OCI-LY7 (cell line): ENCODE data around the gene HIVEP3. TPM values are rescaled to one million over a fixed set of nuclear protein-coding genes. Genes with fewer than 3 reads are reported as not detected.

ENCODE experiments used
- BruUV-seq: library from RNA; stranded (reverse); fragments of 400-500 nt; replicated peaks from 2 replicates; lab custom pipeline; 2021; lab: Mats Ljungman, UMichigan
- CTCF ChIA-PET: fragments of 300-600 bp; sonication (Branson Sonifier 250); formaldehyde crosslinking; loops from one replicate; lab custom pipeline; 2022; ENCODE audit warnings: antibody characterized with exemption; ENCODE audit not compliant: unreplicated experiment; lab: Charles Lee
- POLR2A ChIA-PET: fragments of 300-600 bp; sonication (Branson Sonifier 250); formaldehyde crosslinking; loops from one replicate; lab custom pipeline; 2022; ENCODE audit warnings: antibody characterized with exemption; lab: Charles Lee
- DNase-seq: peaks from one replicate; pipeline ENCODE4 v3.0.0-alpha.2; 2015; ENCODE audit warnings: low spot score
- H2AFZ ChIP-seq: fragments of 200-600 bp; sonication (generic), shearing (Covaris generic); 2 replicates; pipeline ENCODE4 v1.6.1; 2014; ENCODE audit warnings: mild to moderate bottlenecking, antibody characterized with exemption, low read length, moderate library complexity
- H3K27ac ChIP-seq: fragments of 200-600 bp; sonication (generic); 2 replicates; pipeline ENCODE4 v1.5.1; 2014; ENCODE audit warnings: mixed run types, low read depth, mild to moderate bottlenecking, moderate library complexity, low read length, inconsistent platforms; ENCODE audit not compliant: poor library complexity, severe bottlenecking
- H3K36me3 ChIP-seq: fragments of 200-600 bp; sonication (generic); 2 replicates; pipeline ENCODE4 v1.6.1; 2014; ENCODE audit warnings: mild to moderate bottlenecking, antibody characterized with exemption, low read length, moderate library complexity, mixed read lengths; ENCODE audit not compliant: insufficient read depth
- H3K4me1 ChIP-seq: fragments of 200-600 bp; sonication (generic); 2 replicates; pipeline ENCODE4 v1.5.1; 2014; ENCODE audit warnings: mild to moderate bottlenecking, low read length; ENCODE audit not compliant: insufficient read depth, poor library complexity, severe bottlenecking
- H3K4me2 ChIP-seq: fragments of 200-600 bp; sonication (generic); 2 replicates; pipeline ENCODE4 v1.6.1; 2014; ENCODE audit warnings: mild to moderate bottlenecking, low read length
- H3K4me3 ChIP-seq: fragments of 200-600 bp; sonication (generic); 2 replicates; pipeline ENCODE4 v1.5.1; 2014; ENCODE audit warnings: mild to moderate bottlenecking, low read depth, low read length; ENCODE audit not compliant: poor library complexity, severe bottlenecking
- H3K79me2 ChIP-seq: fragments of 200-600 bp; sonication (generic); 2 replicates; pipeline ENCODE4 v1.6.1; 2016; ENCODE audit warnings: low read depth, mild to moderate bottlenecking, low read length, moderate library complexity, mixed read lengths; ENCODE audit not compliant: insufficient read depth
- H3K9me2 ChIP-seq: fragments of 200-600 bp; sonication (generic); 2 replicates; pipeline ENCODE4 v1.6.1; 2016; ENCODE audit warnings: mild to moderate bottlenecking, low read length, mixed read lengths; ENCODE audit not compliant: insufficient read depth
- H3K9me3 ChIP-seq: fragments of 200-600 bp; sonication (generic); 2 replicates; pipeline ENCODE4 v1.6.1; 2014; ENCODE audit warnings: mild to moderate bottlenecking, mixed run types, low read length, mixed read lengths
- H4K20me1 ChIP-seq: fragments of 200-600 bp; sonication (generic); 2 replicates; pipeline ENCODE4 v1.6.1; 2014; ENCODE audit warnings: mild to moderate bottlenecking, antibody characterized with exemption, low read length, moderate library complexity, mixed read lengths; ENCODE audit not compliant: insufficient read depth
- CTCF ChIP-seq: fragments of 200-600 bp; sonication (generic); conservative IDR thresholded peaks from 2 replicates; pipeline ENCODE4 v1.5.1; 2014; ENCODE audit warnings: mild to moderate bottlenecking, antibody characterized with exemption, low read length, moderate library complexity, mixed read lengths
- EZH2phosphoT487 ChIP-seq: fragments of 200-600 bp; sonication (generic); IDR thresholded peaks from 2 replicates; pipeline ENCODE4 v1.6.1; 2018; ENCODE audit warnings: low read depth, borderline replicate concordance, mild to moderate bottlenecking, mixed run types, antibody characterized with exemption, low read length, moderate library complexity, mixed read lengths
- intact Hi-C: fragments of 100-400 bp; cut with micrococcal nuclease; formaldehyde crosslinking; loops from one replicate; pipeline ENCODE4 v1.10.0; 2022; ENCODE audit not compliant: unreplicated experiment
- total RNA-seq, 2 experiments: library from RNA; depleted of rRNA in 1 of 2; stranded (reverse); fragments of >200 nt in 1 of 2; shearing (Covaris generic) in 1 of 2; gene quantifications; 2 replicates each; pipeline ENCODE4 v1.2.3, GENCODE V29; 2014 to 2022

HIVEP3 gene
- total RNA-seq, 2 experiments from 2014 or later: 0.53 to 0.60 TPM

- no peaks in the 10 kb centered on the region for H3K4me1 ChIP-seq
Observed at GRCh38 chr1:41898191-41898713, 20.5 kb downstream of the HIVEP3 start.

GRCh38 chr1:41895552-41895951, 23.2 kb downstream of the HIVEP3 start:
- Histone ChIP-seq H3K9me3 (no peaks in the 10 kb centered on the region), H4K20me1 (no peaks in the 10 kb centered on the region), H3K36me3 (no peaks in the 10 kb centered on the region), H3K79me2 (no peaks in the 10 kb centered on the region), H3K9me2 (no peaks in the 10 kb centered on the region), H3K4me2 (no peak overlapping the region), H2AFZ (no peak overlapping the region), H3K4me3 (no peak overlapping the region), H3K27ac (no peak overlapping the region), H3K4me1 (no peaks in the 10 kb centered on the region)
- POLR2A ChIA-PET: no interaction called here
- DNase-seq: no peak
- BruUV-seq: no TSS peak
- CTCF ChIA-PET: no interaction called here
- TF ChIP-seq CTCF (no peak), EZH2phosphoT487 (no peak)
- intact Hi-C loops: no loop called here

More at GRCh38 chr1:41898191-41898713, 20.5 kb downstream of the HIVEP3 start:
- Histone ChIP-seq H3K4me3 (no peak overlapping the region), H3K79me2 (no peaks in the 10 kb centered on the region), H3K36me3 (no peaks in the 10 kb centered on the region), H2AFZ (no peak overlapping the region), H3K27ac (no peak overlapping the region), H3K9me3 (no peaks in the 10 kb centered on the region), H3K4me2 (no peak overlapping the region), H4K20me1 (no peaks in the 10 kb centered on the region), H3K9me2 (no peaks in the 10 kb centered on the region)
- intact Hi-C loops: no loop called here
- BruUV-seq: no TSS peak
- POLR2A ChIA-PET: interaction anchor here (0.6 kb wide), 1 partner anchor 12 kb away, joined by 3 read pairs; no protein-coding TSS in a partner anchor
- TF ChIP-seq EZH2phosphoT487: no peak
- TF ChIP-seq CTCF: no peak
- no peak for DNase-seq
- CTCF ChIA-PET: no interaction called here

- POLR2A ChIA-PET: no interaction called here
Observed at GRCh38 chr1:41894808-41895483, 23.8 kb downstream of the HIVEP3 start.

More at GRCh38 chr1:41894808-41895483, 23.8 kb downstream of the HIVEP3 start:
- H3K36me3 ChIP-seq: no peaks in the 10 kb centered on the region
- H3K27ac ChIP-seq: no peak overlapping the region
- no peaks in the 10 kb centered on the region for H3K4me1 ChIP-seq
- no peaks in the 10 kb centered on the region for H3K9me2 ChIP-seq
- BruUV-seq: no TSS peak
- H4K20me1 ChIP-seq: no peaks in the 10 kb centered on the region
- CTCF ChIA-PET: no interaction called here
- TF ChIP-seq EZH2phosphoT487: no peak
- TF ChIP-seq CTCF: no peak
- intact Hi-C loops: no loop called here
- H3K9me3 ChIP-seq: no peaks in the 10 kb centered on the region
- H3K4me3 ChIP-seq: no peak overlapping the region
- no peak overlapping the region for H3K4me2 ChIP-seq
- H3K79me2 ChIP-seq: no peaks in the 10 kb centered on the region
- DNase-seq: no peak
- H2AFZ ChIP-seq: no peak overlapping the region
